ENCODE results near the gene ADGRG1. TPM values are rescaled to one million over a fixed set of nuclear protein-coding genes. Genes with fewer than 3 reads are reported as not detected.
A peak's percentile ranks its signal among the peaks of the same experiment; 100 is the strongest.

The ADGRG1 gene
- total RNA-seq, 3 donors from 2014 or later (not counting 1 experiment from before 2014, with no cell fraction given): 830 to 949 (median 858) TPM

DNA sequence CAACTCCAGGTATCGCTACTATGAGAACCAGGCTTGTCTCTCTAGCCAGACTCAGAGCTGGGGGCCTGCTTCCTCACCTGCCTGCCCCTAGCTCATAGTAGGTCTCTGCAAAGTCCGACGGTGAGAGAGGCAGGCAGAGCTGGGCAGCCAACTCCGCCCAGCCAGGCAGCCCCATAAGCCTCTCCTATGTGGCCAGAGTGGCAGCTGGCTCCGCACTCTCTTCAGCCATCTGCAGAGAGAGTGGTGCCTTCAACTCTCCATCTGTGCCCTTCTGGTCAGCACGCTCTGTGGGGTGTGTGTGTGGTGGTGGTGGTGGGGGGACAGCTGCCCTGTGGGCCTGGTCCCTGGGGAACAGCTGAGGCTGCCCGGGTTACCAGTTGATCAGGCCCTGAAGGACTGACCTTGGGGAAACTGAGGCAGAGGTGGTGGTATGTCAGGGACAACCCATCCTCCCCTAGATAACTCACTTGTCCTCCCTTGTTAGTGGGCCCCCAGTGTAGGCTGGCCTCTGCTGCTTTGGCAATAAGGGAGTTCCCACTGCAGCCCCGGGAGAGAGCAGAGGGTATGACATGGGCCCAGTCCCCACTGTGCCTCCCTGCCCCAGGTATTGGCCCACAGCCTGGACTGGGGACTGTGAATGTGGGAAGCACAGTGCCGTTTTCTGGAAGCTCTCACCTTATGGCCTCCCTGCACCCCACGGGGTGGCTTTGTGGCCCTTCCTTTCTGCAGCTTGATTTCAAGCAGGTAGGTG is 1.8 kb upstream of the ADGRG1 start:
- H3K36me3 Mint-ChIP-seq: no peaks in the 10 kb centered on the region

DNA sequence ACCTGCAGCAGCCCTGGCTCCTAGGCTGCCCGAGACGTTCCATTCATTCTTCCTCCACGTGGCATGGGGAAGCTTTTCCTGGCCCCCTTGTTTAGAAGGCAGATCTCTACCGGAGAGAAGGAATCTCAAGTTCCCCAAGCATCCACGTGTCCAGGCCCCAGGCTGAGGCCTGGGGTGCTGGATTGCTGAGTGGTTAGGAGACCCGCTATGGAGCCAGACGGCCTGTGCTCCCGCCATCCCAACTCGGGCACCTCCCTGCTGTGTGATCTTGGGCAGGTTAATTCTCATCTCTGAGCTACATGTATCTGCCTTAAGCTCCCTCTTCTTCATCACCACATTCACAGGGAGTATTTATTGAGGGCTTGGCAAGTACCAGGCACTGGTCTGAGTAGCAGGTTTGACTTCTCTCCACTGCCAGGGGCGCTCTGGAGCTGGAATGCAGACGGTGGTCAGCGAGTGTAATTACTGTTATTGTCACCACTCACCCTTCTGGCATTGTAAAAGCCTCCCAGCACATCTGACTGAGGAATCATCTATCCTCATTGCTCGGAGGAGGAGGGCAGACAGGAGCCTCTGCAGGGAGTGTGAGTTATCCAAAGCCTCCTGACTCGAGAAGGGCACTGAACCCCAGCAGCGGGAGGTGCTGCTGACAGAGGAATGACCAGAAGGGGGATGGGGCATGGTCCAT is 1.1 kb upstream of the ADGRG1 start:
- Mint-ChIP-seq H3K4me3 (no peak overlapping the region), H3K27me3 (ENCODE audit: low read depth in 2 of 2) (peaks cover 0 to 12% of the 10 kb centered on the region in 2 donors), H3K27ac (peak overlapping the region in 1 of 2 donors; percentile 47), H3K36me3 (no peaks in the 10 kb centered on the region), H3K4me1 (peaks cover 25 to 38% of the 10 kb centered on the region in 2 donors), H3K9me3 (no peaks in the 10 kb centered on the region)
- H3K4me1 ChIP-seq (ENCODE audit: control insufficient read depth, insufficient read depth, low read length): peaks cover 30% of the 10 kb centered on the region
- no peak for DNase-seq
- 93% methylated on average over 14 of the region's 15 CpGs for WGBS (ENCODE audit: insufficient coverage)
- no peak for ATAC-seq
- H3K27ac ChIP-seq (ENCODE audit: low read length): no peak overlapping the region
- intact Hi-C loops (cut with micrococcal nuclease): no loop called here
- no peak overlapping the region for H3K4me3 ChIP-seq (ENCODE audit: low read length)
- no peak for TF ChIP-seq CTCF (IDR thresholded peaks at IDR 0.05)
- no peaks in the 10 kb centered on the region for H3K27me3 ChIP-seq (ENCODE audit: control insufficient read depth, insufficient read depth, low read length)
- H3K36me3 ChIP-seq (ENCODE audit: control insufficient read depth, insufficient read depth, low read length): no peaks in the 10 kb centered on the region
- no peaks in the 10 kb centered on the region for H3K9me3 ChIP-seq (ENCODE audit: control insufficient read depth, insufficient read depth, low read length)

More for the DNA sequence above, 1.8 kb upstream of the ADGRG1 start:
- Mint-ChIP-seq H3K27me3 (ENCODE audit: low read depth in 2 of 2) (peaks cover 0 to 12% of the 10 kb centered on the region in 2 donors), H3K9me3 (no peaks in the 10 kb centered on the region), H3K4me3 (no peak overlapping the region), H3K4me1 (peaks cover 25 to 38% of the 10 kb centered on the region in 2 donors), H3K27ac (peak overlapping the region in 1 of 2 donors; percentile 47)
- intact Hi-C loops (cut with micrococcal nuclease): no loop called here
- ATAC-seq (no peak), DNase-seq (no peak)
- Histone ChIP-seq H3K27me3 (ENCODE audit: control insufficient read depth, insufficient read depth, low read length) (no peaks in the 10 kb centered on the region), H3K36me3 (ENCODE audit: control insufficient read depth, insufficient read depth, low read length) (no peaks in the 10 kb centered on the region), H3K4me3 (ENCODE audit: low read length) (no peak overlapping the region), H3K4me1 (ENCODE audit: control insufficient read depth, insufficient read depth, low read length) (peaks cover 30% of the 10 kb centered on the region), H3K9me3 (ENCODE audit: control insufficient read depth, insufficient read depth, low read length) (no peaks in the 10 kb centered on the region), H3K27ac (ENCODE audit: low read length) (no peak overlapping the region)
- TF ChIP-seq CTCF (IDR thresholded peaks at IDR 0.05): no peak
- 86% methylated on average over 10 of the region's 10 CpGs for WGBS (ENCODE audit: insufficient coverage)

GRCh38 chr16:57628783-57629293 is 408 bp downstream of the ADGRG1 start:
- no peak for DNase-seq
- H3K4me1 Mint-ChIP-seq: peaks cover 25 to 38% of the 10 kb centered on the region in 2 donors
- no peaks in the 10 kb centered on the region for H3K36me3 Mint-ChIP-seq
- intact Hi-C loops (cut with micrococcal nuclease): no loop called here
- peaks cover 0 to 12% of the 10 kb centered on the region in 2 donors for H3K27me3 Mint-ChIP-seq (ENCODE audit: low read depth in 2 of 2)
- Histone ChIP-seq H3K27me3 (ENCODE audit: control insufficient read depth, insufficient read depth, low read length) (no peaks in the 10 kb centered on the region), H3K36me3 (ENCODE audit: control insufficient read depth, insufficient read depth, low read length) (no peaks in the 10 kb centered on the region), H3K4me1 (ENCODE audit: control insufficient read depth, insufficient read depth, low read length) (peaks cover 30% of the 10 kb centered on the region), H3K9me3 (ENCODE audit: control insufficient read depth, insufficient read depth, low read length) (no peaks in the 10 kb centered on the region), H3K27ac (ENCODE audit: low read length) (no peak overlapping the region), H3K4me3 (ENCODE audit: low read length) (peak overlapping the region; percentile 33)
- ATAC-seq: no peak
- peak overlapping the region; percentile 21 for H3K4me3 Mint-ChIP-seq
- 35% methylated on average over 7 of the region's 7 CpGs for WGBS (ENCODE audit: insufficient coverage)
- H3K27ac Mint-ChIP-seq: peak overlapping the region; percentile 27 to 77
- no peaks in the 10 kb centered on the region for H3K9me3 Mint-ChIP-seq
- no peak for TF ChIP-seq CTCF (IDR thresholded peaks at IDR 0.05)
